ENCODE results near the gene SEH1L.
"Not testable (repeated sequence)": the region's sequence is repeated elsewhere in the genome, so short reads cannot be mapped to it uniquely, and the experiment has no call there.

SEH1L gene

GRCh38 chr18:12996661-12997292 lies 49.0 kb downstream of the SEH1L start:
- DNase-seq = no peak

DNA sequence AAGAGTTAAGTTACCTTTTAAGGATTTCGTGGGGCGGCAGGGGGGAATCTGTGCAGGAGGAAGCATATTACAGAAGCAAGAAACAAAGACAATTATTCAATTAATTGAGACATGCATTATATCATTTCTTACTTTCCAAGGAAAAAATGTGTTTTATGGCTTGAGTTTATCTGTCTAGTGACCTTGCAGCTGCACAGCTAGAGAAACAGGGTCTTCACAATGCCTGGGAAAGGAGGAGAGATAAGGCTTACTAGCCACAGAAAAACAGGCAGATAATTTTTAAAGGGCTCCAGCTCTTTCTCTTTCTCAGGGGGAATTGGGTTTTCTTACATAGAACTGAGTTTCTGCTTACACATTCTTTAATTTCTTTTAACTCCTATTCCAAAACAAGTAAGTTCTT lies 49.5 kb downstream of the SEH1L start:
- not testable (repeated sequence) for DNase-seq

- DNase-seq = no peak
Measured at GRCh38 chr18:12998332-12999060, 50.7 kb downstream of the SEH1L start.

DNA sequence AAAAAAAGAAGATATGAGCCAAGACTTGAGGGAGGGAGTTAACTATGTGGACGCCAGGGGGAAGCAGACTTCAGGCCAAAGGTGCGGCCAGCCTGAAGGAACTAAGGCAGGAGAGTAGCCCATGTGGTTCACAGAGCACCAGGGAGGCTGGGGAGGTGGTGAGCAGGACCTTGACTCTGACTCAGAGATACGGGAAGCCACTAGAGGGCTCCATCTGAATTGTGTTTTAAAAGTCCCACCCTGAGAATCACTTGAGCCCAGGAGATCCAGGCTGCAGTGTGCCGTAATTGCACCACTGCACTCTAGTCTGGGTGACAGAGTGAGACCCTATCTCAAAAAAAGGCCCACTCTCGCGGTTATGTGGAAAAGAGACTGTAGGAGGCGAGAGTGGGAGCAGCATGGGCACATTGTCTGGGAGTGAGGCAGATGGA lies 55.7 kb downstream of the SEH1L start:
- DNase-seq = no peak

DNA sequence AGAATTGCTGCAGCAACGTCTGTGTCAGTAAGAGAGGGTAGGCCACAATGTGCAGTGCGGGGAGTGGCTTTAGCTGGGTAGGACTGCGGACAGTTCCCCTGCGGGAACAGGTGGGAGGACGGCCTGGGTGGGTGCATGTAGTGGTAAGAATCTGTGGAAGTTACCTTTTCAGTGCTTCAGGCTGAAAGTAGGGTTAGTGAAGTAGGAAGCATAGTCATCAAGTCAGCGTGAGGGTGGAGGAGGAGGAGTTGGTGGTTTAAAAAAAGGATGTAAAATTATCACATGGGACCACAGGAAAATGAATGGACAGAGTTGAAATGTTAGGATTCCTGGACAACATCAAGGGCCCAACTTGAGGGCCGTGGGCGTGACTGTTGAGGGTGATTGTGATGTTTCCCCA lies 56.6 kb downstream of the SEH1L start:
- DNase-seq = no peak

DNA sequence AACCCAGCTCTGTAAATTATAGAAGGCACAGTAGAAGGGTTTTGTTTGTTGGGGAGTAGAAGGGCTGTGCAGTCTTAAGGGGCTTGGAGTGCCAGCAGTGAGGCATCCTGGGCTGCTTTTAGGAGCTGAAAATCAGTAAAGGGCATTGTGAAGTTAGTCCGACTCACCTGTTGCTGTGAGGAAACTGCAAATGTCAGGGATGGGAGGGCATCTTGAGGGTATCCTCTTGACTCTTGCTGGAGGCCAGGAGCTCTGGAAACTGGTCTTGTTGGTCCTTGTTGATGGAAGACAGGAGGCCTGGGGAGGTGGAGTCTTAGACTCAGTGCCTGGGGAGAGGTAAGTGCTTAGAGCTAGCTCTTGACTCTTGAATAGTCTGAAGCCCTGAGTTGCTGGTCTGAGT lies 57.5 kb downstream of the SEH1L start:
- no peak for DNase-seq

- DNase-seq = no peak
Measured at GRCh38 chr18:13006531-13007247, 58.9 kb downstream of the SEH1L start.

GRCh38 chr18:13007248-13007560 lies 59.4 kb downstream of the SEH1L start:
- DNase-seq = no peak

DNA sequence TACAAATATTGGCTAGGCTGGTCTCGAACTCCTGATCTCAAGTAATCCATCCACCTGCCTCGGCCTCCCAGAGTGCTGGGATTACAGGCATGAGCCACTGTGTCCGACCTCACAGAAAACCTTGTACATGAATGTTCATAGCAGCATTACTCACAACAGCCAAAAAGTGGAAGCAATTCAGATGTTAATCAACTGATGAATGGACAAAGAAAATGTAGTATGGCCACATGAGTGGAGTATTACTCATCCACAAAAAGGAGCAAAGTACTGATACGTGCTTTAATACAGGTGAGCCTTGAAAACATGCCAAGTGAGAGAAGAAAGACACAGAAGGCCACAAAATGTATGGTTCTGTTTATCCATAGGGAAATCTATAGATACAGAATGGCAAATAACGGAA lies 63.9 kb downstream of the SEH1L start:
- no peak for DNase-seq

DNA sequence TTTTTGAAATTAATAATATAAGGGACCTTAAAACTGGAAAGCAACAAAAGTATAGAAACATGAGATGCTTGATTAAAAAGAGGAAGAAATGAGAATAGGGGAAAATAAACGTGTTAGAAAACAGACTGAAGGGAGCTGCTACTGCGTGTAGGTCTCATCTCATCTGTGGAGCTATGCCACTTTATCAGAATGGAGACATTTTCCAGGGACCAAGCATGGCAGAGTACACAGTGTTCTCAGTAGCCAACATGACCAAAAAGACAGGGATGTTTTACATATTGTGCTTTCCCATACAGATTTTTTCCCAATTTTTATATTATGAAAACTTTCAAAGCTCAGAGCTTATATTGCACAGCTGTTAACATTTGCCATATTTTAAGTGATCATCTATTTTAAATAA lies 66.4 kb downstream of the SEH1L start:
- DNase-seq = no peak

GRCh38 chr18:13014818-13015217 lies 67.0 kb downstream of the SEH1L start:
- DNase-seq = no peak

- no peak for DNase-seq
Measured at GRCh38 chr18:13017247-13017875, 69.5 kb downstream of the SEH1L start.

GRCh38 chr18:13018374-13018773 lies 70.6 kb downstream of the SEH1L start:
- no peak for DNase-seq

DNA sequence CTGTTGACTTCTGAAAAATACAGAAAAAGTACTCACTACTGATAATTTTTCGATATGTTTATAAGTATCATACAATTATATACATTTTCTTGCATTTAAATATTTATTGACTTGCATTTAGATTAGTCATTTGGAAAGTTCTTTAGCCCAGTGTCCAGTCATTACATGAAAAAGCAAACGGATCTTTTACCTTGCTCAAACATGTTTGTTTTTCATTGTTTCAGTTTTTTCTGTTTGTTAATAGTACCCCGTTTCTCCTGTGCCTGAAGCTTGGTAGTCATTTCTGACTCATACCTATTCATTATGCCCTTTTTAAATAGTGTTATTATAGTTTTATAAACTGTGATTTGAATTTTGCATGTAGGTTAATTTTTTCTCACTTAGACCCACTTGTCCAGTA lies 71.5 kb downstream of the SEH1L start:
- DNase-seq = no peak

GRCh38 chr18:13022644-13023043 lies 74.8 kb downstream of the SEH1L start:
- no peak for DNase-seq

GRCh38 chr18:13025233-13025632 lies 77.4 kb downstream of the SEH1L start:
- DNase-seq = no peak

DNA sequence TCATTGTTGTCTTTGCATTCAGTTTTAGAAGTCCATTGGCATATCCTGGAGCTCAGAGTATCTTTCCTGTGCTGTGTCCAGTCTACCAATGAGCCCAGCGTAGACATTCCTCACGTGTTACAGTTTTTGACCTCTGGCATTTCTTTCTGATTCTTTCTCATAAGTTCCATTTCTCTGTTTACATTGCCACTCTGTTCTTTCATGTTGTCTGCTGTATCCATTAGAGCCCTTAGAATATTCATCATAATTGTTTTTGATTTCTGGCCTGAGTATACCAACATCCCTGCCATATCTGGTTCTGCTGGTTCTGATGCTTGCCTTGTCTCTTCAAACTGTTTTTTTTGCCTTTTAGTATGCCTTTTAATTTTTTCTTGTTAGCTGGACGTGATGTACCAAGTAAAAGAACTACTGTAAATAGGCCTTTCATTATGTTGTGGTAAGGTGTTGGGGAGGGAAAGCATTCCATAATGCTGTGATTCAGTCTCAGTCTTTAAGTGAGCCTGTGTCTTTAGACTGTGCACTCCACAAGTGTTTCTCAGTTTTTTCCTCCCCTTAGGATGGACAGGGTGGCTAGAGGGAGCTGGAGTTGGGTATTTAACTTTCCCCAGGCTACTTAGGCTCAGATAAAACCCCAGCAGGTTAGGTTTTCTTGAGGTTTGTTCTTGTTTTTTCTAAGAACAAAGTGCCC lies 78.9 kb downstream of the SEH1L start:
- no peak for DNase-seq

DNA sequence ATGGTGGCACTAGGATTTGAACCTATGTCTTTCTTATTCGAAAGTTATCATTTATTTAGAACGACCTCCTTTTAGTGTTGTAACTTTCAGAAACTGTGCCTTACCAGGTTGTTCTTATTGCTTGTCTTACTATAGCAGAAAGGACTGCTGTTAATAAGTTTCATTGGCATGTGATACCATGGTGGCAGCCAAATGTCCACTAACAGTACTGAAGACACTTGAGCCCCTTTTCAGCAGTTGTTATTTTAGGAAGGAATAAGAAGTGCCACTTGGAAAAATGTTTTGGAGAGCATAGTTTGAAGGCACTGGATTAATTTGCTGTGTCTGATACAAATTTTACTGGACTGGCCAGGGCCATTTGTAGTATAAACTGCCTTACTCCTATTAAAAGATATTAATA lies 81.1 kb downstream of the SEH1L start:
- DNase-seq = no peak

DNA sequence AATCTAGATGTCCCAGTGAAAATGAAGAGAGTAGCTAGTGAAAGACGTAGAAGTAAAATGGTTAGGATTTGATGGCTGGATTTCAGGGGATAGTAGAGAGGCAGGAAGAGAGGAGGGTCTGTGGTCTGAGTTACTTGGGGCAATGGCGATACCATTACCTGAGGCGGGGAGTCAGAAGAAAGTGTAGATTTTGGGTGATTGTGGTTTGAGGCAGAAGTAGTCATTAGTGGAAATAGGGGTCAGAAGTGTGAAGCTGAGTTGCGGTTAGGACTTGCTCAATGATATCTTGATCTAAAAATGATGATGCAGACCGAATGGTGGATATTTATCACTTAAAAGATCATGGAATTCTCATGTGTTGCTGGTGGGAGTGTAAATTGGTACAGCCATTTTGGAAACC lies 84.4 kb downstream of the SEH1L start:
- no peak for DNase-seq

DNA sequence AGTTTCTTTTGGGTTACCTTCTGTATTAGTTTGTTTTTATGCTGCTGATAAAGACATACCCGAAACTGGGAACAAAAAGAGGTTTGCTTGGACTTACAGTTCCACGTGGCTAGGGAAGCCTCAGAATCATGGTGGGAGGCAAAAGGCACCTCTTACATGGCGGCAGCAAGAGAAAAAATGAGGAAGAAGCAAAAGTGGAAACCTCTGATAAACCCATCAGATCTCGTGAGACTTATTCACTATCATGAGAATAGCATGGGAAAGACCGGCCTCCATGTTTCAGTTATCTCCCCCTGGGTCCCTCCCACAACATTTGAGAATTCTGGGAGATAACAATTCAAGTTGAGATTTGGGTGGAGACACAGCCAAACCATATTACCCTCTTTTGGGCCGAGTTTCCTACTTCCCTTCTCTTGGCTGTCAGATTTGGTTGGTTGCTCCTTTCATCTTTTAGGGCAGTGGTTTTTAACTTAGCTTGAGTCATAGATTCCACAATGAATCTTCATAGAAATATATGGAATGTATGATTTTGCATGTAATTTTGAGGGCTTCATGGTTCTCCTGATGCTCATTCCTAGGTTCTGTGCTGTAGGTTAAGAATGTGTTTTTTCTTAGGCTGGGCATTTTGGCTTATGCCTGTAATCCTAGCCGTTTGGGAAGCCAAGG lies 87.6 kb downstream of the SEH1L start:
- no peak for DNase-seq

GRCh38 chr18:13036622-13037320 lies 89.0 kb downstream of the SEH1L start:
- DNase-seq = no peak

All from activated CD8-positive, alpha-beta memory T cell treated with anti-CD3 and anti-CD28 coated beads, Interleukin-2, amount 50 U/mL, for 48 hours (primary cell).